GM13976 (cell line): Measurements from ENCODE around the gene GH1.
A peak's percentile ranks its signal among the peaks of the same experiment; 100 is the strongest.

Experiments
- DNase-seq: peaks from one replicate; pipeline ENCODE4 v3.0.0; 2012; ENCODE audit warnings: low spot score
- CTCF ChIP-seq: IDR thresholded peaks from 2 replicates; pipeline ENCODE4 v1.5.1; 2012; ENCODE audit warnings: borderline replicate concordance, mild to moderate bottlenecking; ENCODE audit not compliant: insufficient read depth; ENCODE audit errors: extremely low read depth, missing control alignments, control extremely low read depth
- in situ Hi-C: fragments of 300-500 bp; cut with MboI; formaldehyde crosslinking; loops from one replicate; pipeline ENCODE4 v1.12.0; 2022; ENCODE audit warnings: low sequenced_read_pairs, mixed read lengths, inconsistent platforms; ENCODE audit not compliant: unreplicated experiment

GH1 gene

GRCh38 chr17:63931981-63932561 is 13.4 kb upstream of the GH1 start, which contains the start of gene CD79B:
TSS of gene CD79B (minus strand) at chr17:63932331. CDS start at chr17:63932261, 70 bp downstream.
- peak; percentile 93 for DNase-seq
- TF ChIP-seq CTCF, result no peak
- in situ Hi-C loops, result no loop called here

GRCh38 chr17:63930951-63931575 is 12.4 kb upstream of the GH1 start:
- TF ChIP-seq CTCF, result no peak
- in situ Hi-C loops, result no loop called here
- DNase-seq, result peak; percentile 85

- in situ Hi-C loops, result no loop called here
- TF ChIP-seq CTCF, result no peak
- no peak for DNase-seq
Measured at GRCh38 chr17:63929860-63930766, 11.5 kb upstream of the GH1 start.

- no peak for DNase-seq
- in situ Hi-C loops, result no loop called here
- TF ChIP-seq CTCF, result no peak
Measured at GRCh38 chr17:63928966-63929695, 10.5 kb upstream of the GH1 start.

- in situ Hi-C loops, result no loop called here
- TF ChIP-seq CTCF, result no peak
- no peak for DNase-seq
Measured at GRCh38 chr17:63928172-63928666, 9.6 kb upstream of the GH1 start.
